ELR (cell line): ENCODE measurements around the gene KLHL18.
"Not testable (repeated sequence)": the region's sequence is repeated elsewhere in the genome, so short reads cannot be mapped to it uniquely, and the experiment has no call there.

Source experiments
- DNase-seq: peaks from one replicate; pipeline ENCODE4 v3.0.0-alpha.2; 2015; ENCODE audit warnings: low read depth

The KLHL18 gene

DNA sequence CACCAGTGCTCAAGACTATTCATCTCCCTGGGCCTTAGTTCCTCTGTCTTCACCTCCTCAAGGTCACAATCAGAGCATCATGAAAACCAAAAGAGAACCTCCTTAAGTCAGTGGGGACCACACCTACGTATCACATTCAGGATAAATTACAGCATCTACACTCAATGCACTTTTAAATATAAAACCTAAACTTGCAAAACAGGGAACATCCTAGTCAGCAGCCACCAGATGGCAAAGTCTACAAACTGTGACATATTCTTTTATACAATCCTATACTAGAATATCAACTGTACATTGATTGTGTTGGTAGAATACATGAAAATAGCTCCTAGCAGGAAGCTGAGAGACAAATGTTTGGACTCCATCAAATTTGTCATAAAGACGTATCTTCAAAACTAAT lies 8.1 kb upstream of the KLHL18 start:
- no peak for DNase-seq

DNA sequence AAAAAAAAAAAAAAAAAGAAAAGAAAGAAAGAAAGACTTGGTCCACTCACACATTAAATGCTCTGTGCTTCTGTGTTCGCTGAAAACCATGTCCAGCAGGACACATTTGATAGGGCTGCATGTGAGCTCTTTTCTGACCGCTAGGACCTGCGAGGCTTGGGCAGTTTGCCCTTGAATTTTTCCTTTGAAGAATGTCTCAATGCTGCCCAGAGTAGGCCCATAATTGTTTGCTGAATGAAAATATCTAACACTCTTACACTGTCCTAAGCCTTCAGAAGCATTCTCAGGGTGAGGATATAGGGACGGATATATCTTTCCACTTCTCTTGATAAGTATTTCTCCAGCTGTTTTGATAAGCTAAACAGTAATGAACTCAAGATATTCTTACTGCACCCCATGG lies 6.2 kb upstream of the KLHL18 start:
- no peak for DNase-seq

DNA sequence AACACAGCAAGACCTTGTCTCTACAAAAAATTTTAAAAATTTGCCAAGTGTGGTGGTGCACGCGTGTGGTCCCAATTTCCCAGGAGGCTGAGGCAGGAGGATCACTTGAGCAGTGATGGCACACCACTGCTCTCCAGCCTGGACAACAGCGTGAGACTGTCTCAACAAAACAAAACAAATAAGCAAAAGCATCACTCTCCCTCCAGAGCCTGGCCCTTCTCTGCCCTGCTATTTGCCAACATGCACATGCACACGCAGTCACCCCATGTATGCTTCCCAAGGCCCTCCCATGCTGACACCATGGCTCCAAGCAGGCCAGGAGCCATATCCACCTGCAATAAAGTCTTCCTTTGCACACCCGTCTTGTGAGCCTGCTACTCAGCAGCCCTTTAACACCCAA lies 2.2 kb upstream of the KLHL18 start:
- DNase-seq = no peak

DNA sequence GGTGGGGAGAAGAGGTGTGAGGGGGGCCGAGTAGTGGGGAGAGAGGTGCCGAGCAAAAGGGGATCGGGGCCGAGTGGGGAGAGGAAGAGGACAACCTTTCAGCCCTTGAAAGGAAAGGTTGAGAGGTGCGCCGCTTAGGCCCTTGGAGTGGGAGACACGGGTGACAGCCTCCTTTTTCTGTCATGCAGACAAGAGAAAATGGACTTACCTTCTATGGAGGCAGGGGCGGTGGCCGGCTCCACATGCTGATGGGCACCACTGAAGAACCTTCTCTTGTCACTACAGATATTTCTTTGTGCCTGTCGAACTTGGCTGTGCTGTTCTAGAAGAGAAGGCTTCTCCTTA lies 421 bp downstream of the KLHL18 start:
- peak; percentile 31 for DNase-seq

DNA sequence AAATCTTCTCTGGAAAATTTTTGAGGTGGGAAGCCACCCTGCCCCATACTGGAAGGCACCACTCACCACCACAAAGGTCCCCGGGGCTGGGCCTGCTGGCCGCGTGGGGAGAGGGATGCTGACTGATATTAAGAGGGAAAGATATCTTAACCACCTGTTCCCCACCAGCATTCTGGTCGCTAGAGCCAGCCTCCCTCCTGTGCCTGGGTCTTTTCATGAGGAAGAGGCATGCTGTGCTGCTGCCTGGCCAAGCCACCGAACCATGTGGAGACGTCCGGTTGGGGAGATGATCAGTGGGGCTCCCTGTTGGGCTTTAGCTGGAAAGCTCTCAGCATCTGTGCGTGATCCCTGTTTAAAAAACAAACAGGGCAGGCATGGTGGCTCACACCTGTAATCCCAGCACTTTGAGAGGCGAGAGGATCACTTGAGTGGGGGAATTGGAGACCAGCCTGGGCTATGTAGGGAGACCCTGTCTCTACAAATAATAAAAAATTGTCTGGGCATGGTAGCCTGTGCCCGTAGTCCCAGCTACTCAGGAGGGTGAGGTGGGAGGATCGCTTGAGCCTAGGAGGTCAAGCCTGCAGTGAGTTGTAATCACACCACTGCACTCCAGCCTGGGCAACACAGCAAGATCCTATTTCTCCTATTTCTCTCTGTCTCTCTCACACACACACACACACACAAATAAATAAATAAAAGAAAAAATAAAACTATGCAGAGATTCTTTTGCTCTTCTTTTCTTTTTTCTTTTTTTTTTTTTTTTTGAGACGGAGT lies 1.0 kb downstream of the KLHL18 start:
- peak; percentile 35 for DNase-seq

DNA sequence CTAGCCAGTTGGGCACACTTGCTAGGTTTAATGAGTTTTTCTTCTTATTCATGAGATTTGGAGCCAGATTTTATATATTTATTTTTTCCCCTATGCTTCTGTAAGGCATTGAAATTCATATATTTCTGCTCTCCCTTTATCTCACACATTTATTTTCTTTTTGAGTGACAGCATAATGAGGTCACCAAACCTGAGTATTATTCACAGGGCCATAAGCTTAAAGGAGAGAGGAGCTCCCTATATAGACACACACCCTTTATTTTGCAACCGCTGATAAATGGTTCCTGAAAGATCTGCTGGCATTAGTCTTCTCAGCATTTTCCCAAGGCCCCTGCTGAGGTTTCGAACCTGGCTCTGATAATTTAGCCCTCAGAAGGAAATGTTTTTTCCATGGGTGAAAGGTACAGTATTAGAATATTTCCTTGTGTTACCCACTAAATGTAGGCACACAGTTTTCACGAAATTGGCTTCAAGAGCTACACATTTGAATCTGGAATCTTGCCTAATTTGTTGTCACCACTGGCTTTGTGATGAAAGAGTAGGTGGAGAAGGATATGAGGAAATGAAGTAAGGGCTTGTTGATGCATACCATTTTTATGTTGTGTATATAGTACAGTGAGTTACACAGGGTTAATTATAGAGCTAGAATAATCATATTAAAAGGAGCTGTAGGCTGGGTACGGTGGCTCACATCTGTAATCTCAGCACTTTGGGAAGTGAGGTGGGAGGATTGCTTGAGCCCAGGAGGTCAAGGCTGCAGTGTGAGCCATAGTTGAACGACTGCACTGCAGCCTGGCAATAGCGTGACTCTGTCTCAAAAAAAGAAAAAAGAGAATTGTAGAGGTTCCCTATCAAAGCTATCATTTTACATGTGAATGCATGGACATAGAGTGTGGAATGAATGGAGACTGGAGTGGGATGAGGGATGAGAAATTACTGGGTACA lies 6.5 kb downstream of the KLHL18 start:
- no peak for DNase-seq

DNA sequence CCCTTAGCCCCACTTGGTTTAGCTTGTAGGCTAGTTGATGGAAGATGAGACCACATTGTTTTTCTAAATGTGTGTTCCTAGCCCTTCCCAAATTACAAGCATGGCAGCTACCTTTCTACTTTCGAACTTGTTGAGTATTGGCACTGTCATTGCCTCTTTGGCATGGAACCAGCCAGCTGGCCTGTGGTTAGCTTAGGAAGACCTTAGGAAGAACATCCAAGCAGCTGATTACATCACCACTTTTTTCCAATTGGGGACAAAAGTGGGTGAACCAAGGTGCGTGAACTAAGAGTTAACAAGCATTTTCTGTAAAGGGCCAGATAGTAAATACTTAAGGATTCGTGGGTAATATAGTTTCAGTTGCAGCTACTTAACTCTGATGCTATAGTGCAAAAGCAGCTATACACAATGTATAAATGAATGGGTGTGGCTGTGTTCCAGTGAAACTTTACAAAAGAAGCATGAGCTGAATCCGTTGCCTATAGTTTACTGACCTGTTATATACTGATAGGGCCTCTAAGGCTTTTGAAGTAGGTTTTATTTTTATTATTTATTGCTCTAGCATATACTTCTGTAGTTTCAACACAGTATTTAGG lies 8.5 kb downstream of the KLHL18 start:
- DNase-seq = no peak

DNA sequence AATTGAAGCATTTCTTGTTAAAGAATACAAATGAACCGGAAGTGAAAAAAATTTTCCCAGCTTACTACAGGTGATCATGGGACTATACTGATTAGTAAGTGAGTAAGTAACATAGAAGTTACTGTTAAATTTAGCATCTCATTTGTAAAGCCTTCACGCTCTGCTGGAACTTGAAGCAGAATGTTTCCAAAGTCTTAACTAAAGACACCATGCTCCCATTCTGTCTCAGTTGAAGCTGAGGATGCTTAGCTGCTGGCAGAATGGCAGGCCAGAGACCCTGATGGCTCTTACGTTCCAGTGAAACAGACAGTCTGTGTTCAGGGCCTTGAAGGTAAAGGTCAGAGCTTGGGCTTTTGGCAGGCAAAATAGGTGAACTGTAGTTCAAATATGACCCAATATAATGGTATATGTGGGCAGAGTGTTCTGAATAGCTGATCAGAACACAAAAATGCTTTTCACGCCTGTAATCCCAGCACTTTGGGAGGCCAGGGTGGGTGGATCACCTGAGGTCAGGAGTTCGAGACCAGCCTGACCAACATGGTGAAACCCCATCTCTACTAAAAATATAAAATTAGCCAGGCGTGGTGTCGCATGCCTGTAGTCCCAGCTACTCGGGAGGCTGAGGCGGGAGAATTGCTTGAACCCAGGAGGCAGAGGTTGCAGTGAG lies 9.1 kb downstream of the KLHL18 start:
- DNase-seq = not testable (repeated sequence)

DNA sequence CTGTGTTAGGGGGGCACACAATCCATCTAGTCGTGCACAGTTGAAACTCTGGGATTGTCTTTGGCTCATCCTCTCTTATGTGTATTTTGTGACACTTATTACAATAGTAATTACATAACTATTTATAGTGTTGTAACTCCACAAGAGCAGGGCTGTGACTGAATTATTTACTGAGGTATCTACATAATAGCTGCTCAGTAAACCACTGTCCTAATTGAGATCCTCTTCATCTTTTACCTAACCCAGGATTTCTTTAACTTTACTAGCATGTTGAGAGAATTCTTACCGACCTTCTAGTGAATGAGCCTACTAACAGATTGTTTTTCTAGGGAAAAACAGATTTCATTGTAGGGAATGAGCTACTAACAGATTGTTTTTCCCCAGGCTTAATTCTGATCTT lies 11.1 kb downstream of the KLHL18 start:
- no peak for DNase-seq

DNA sequence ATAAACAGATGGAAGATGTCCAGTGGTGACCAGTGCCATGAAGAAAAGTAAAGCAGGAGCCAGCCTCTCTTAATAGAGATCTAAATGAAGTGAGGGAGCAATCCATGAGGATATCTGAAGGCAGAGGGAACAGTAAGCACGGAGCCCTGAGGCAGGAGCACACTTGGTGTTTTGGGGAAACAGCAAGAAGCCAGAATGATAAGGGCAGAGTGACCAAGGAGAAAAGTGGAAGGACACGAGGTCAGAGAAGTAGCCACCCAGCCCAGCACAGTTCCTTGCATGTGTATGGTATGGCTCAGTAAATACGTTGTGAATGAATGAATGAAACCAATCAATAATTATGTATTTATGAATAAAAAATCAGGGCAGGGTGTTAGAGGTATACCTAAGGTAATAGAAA lies 11.6 kb downstream of the KLHL18 start:
- DNase-seq = no peak

DNA sequence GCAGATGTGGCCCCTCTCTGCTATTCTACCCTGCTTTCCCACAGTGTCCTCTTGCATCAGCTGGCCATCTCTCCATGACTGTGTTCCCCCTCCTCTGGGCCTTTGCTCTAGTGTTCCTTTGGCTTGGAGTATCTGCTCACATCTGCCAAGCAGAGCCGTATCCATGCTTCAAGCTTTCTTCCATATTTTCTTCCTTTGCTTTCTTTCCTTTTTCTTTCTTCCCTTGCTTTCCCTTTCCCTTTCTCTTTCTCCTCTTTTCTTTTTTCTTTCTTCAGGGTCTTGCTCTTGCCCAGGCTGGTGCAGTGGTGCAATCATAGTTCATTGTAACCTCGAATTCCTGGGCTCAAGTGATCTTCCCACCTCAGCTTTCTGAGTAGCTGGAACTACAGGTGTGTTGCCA lies 12.6 kb downstream of the KLHL18 start:
- DNase-seq = no peak

DNA sequence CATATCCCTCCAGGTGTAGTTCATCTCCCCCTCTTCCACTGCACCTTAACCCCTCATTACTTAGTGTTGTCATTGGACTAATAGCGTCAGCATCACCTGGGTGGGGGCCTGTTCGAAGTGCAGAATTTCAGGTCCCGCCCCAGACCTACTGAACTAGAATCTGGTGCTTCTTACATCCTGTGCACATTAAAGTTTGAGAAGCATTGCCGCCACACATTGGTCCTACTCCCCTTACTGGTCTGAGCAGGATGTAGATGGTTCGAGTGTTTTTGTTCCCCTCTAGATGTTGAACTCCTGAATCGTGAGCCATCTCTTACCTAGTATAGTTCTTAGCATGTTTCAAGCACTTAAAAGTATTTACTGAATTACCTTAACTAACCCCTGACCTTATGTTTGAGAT lies 13.2 kb downstream of the KLHL18 start:
- no peak for DNase-seq

DNA sequence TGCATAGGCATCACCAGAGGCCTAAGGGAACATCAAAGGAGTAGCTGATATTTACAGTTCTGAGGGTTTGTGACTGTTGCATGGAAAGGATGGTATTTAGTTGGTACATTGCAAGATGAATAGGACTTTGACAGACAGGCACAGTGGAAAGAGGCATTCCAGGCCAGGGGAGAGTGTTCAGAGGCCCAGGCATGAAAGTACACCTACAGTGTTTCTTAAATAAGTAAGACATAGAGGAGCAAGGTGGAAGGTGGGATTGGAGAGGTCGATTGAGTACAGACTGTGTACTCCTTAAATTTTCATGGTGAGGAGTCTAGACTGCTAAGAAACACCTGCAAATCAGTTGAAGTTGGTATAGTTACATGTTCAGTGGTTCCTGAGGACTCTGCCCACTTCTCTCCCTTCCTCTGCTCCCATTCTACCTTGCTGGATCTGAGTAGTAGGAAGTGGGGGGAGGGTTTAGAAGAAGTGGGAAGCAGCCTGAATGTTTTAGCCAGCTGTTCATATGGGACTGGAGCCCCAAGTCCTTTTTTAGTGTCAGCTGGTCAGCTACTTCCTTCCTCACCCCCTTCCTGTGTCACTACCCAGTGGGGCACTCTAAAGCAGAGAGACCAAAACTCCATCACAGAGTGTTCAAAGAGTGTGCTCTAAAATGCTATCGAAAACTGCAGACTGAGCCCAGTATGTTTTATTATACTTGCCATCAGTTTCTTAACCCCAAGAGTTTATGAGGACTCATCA lies 14.0 kb downstream of the KLHL18 start:
- no peak for DNase-seq

DNA sequence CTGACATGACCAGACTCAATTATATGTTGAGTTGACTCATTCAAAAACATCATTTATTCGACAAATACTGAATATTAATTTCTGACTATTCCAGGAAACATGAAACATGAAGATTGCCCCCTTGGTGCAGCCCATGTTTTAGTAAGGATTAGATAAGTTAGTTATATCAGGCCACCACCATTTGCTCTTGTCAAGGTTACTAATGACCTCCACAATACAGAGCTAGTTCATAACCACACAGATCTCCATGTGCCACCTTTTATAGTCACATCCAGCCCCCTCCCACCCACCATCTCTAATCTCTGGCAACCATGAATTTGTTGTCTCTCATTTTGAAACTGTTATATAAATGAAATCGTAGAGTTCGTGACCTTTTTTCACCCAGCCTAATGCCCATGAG lies 15.7 kb downstream of the KLHL18 start:
- DNase-seq = no peak

DNA sequence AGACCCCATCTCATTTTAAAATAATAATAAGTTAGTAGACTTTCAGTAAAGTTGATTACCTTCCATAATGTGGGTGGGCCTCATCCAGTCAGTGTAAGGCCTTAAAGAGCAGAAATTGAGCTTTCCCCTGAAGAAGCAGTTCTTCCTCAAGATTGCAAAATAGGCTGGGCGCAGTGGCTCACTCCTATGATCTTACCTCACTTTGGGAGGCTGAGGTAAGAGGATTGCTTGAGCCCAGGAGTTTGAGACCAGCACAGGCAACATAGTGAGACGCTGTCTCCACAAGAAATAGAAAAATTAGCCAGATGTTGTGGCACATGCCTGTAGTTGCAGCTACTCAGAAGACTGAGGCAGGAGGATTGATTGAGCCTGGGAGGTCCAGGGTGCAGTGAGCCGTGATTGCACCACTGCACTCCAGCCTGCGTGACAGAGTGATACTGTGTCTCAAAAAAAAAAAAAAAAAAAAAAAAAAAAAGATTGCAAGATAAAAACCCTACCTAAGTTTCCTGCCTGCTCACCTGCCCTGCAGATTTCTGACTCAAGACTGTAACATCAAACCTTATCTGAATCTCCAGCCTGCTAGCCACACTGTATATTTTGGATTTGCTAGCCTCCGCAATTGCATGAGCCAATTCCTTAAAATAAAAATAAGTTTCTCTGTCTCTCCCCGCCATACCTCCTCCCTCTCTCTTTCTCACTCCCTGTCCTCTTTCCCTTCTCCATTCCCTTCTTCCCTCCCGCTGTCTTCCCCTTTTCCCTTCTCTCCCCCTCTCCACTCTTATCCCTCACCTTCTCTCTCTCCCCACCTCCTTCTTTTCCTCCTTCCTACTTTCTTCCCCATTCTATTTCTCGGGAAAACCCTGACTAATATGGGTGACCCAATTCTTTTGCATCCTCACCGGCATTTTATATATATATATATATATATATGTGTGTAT lies 16.9 kb downstream of the KLHL18 start:
- DNase-seq = no peak

DNA sequence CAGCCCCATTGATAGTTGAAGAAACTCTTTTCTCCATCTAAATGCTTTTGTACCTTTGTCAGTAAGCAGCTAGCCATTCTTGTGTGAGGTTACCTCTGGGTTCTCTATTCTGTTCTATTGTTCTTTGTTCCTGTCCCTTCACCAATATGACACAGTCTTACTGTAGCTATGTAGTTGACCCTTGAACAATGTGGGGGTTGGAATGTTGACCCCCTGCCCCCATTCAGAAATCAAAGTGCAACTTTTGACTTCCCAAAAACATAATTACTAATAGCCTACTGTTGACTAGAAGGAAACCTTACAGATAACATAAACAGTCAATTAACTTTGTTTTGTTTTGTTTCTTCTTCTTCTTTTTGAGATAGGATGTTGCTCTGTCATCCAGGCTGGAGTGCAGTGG lies 18.7 kb downstream of the KLHL18 start:
- no peak for DNase-seq

DNA sequence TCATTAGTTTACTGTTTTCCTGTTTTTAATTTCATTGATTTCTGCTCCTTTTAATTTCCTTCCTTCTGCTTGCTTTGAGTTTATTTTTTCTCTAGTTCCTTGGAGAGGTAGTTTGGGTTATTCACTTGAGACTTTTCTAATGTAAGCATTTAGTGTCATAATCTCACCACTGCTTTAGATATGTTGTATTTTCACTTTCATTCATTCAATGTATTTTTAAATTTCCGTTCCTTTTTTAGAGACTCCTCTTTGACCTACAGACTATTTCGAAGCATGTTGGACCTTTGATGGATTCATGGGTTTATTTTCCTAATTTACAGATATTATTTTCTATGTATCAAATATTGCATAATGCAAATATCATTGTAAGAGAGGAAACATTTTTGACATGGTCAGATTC lies 23.3 kb downstream of the KLHL18 start:
- no peak for DNase-seq

DNA sequence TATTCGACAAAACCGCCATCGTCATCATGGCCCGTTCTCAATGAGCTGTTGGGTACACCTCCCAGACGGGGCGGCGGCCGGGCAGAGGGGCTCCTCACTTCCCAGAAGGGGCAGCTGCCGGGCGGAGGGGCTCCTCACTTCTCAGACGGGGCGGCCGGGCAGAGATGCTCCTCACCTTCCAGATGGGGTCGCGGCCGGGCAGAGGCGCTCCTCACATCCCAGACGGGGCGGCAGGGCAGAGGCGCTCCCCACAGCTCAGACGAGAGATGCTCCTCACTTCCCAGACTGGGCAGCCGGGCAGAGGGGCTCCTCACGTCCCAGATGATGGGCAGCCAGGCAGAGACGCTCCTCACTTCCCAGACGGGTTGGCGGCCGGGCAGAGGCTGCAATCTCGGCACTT lies 26.5 kb downstream of the KLHL18 start:
- not testable (repeated sequence) for DNase-seq

DNA sequence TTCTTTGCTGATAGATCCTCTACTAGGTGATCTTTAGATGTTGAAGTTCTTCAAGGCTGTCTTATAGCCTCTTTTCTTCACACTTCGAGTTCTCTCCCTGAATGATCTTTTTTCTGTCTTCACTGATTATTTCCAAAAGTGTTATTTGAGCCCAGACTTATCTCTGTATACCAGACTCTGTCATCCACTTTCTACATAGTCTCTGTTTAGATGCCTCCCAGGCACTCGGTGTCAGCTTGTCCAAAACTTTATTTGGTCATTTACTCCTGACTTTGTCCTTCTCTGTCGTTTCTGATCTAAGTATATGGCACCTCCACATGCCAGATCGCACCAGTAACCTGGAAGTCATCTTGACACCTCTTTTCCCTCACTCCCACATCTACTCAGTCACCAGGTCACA lies 27.6 kb downstream of the KLHL18 start:
- DNase-seq = no peak

DNA sequence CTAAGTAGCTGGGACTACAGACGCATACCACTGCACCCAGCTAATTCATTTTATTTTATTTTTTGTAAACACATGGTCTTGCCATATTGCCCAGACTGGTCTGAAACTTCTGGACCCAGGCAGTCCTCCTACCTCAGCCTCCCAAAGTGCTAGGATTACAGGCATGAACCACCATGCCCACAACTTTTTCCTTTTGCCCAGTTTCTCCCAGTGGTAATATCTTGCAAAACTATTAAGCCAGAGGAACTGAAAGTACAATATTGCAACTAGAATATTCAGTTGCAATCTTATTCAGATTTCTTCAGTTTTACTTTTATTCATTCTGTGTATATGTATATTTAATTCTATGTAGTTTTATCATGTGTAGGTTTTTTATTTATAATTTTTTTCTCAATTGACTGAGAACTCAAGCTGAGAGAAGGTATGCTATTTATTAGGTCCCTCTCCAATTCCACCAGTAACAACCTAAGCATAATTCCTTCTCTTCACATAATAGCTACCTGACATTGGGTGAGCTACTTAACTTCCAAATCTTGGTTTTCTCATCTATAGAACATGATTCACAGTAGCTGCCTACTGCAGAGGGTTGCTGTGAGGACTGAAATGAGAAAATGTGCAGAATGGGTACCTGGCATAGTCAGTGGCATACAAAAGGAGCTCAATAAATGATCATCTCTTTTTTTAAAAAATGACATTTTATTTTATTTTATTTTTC lies 30.8 kb downstream of the KLHL18 start:
- DNase-seq = no peak
